HEK293 (cell line): ENCODE measurements around the gene ZNF345.
A peak's percentile ranks its signal among the peaks of the same experiment; 100 is the strongest.

Experiments
- CTCF ChIA-PET: fragments of 350-600 bp; formaldehyde crosslinking; extraction: SDS; loops from one replicate; lab custom pipeline; 2021; ENCODE audit warnings: antibody characterized with exemption; lab: Yijun Ruan, JAX
- POLR2A ChIA-PET: fragments of 300-600 bp; formaldehyde crosslinking; extraction: SDS; loops from one replicate; lab custom pipeline; 2020; ENCODE audit warnings: antibody characterized with exemption, inconsistent platforms; lab: Yijun Ruan, JAX
- H3K27ac ChIP-seq: fragments of 200-500 bp; sonication (Bioruptor generic); 2 replicates; pipeline ENCODE4 v1.5.1; 2014; ENCODE audit warnings: low read depth, low read length, control low read depth, inconsistent platforms; ENCODE audit errors: extremely low read depth
- H3K36me3 ChIP-seq, 2 experiments: fragments of 200-500 bp in 1 of 2; sonication (Bioruptor generic) in 1 of 2; 1 replicate in 1 of 2; 2 replicates in 1 of 2; pipeline ENCODE4 v1.5.1; 2014 to 2017; ENCODE audit warnings: inconsistent platforms in 2 of 2, low read length in 2 of 2; ENCODE audit not compliant: control insufficient read depth in 2 of 2, insufficient read depth in 1 of 2
- H3K4me1 ChIP-seq: fragments of 200-500 bp; sonication (Bioruptor generic); 2 replicates; pipeline ENCODE4 v1.5.1; 2014; ENCODE audit warnings: mild to moderate bottlenecking, low read length, inconsistent platforms; ENCODE audit not compliant: control insufficient read depth, insufficient read depth
- H3K4me3 ChIP-seq: 2 replicates; pipeline ENCODE4 v1.5.1; 2011; ENCODE audit warnings: low read depth, mild to moderate bottlenecking, control low read depth, low read length, moderate library complexity
- H3K9me3 ChIP-seq: fragments of 200-500 bp; sonication (Bioruptor generic); 2 replicates; pipeline ENCODE4 v1.5.1; 2014; ENCODE audit warnings: low read depth, low read length, inconsistent platforms; ENCODE audit not compliant: control insufficient read depth, insufficient read depth
- ZNF184 ChIP-seq: fragments of 450-650 bp; IDR thresholded peaks from 2 replicates; pipeline ENCODE4 v1.5.1; 2018; ENCODE audit warnings: missing biosample characterization, mild to moderate bottlenecking, missing genetic modification characterization
- ZNF433 ChIP-seq: fragments of 450-650 bp; formaldehyde crosslinking; IDR thresholded peaks from 2 replicates; pipeline ENCODE4 v1.5.1; 2016; ENCODE audit warnings: missing biosample characterization, missing genetic modification characterization, low read depth
- ZNF664 ChIP-seq: fragments of 450-650 bp; formaldehyde crosslinking; IDR thresholded peaks from 2 replicates; pipeline ENCODE4 v1.5.1; 2016; ENCODE audit warnings: missing biosample characterization, missing genetic modification characterization
- TF ChIP-seq, protein P1 (sequence below): fragments of 450-650 bp; IDR thresholded peaks from 2 replicates; pipeline ENCODE4 v1.5.1; 2018; ENCODE audit warnings: missing biosample characterization, missing genetic modification characterization
- TF ChIP-seq, protein P2 (sequence below): fragments of 450-650 bp; formaldehyde crosslinking; IDR thresholded peaks from 2 replicates; pipeline ENCODE4 v1.5.1; 2017; ENCODE audit warnings: missing biosample characterization, missing genetic modification characterization

The ZNF345 gene

GRCh38 chr19:36916991-36917390, 66.3 kb downstream of the ZNF345 start:
- Histone ChIP-seq H3K4me3 (peak overlapping the region; percentile 48), H3K4me1 (0 out of 2 replicates have a peak, but pooled peaks cover 3% of the 10 kb centered on the region), H3K27ac (peak overlapping the region; percentile 88), H3K36me3 (peaks cover 68 to 69% of the 10 kb centered on the region in 2 experiments)
- CTCF ChIA-PET, result interaction anchor here (0.7 to 1.0 kb wide), 4 partner anchors 18 to 194 kb away, joined by 3 read pairs; no protein-coding TSS in a partner anchor
- TF ChIP-seq ZNF433 (tag by site-specific recombination) (0 out of 2 replicates have a peak, but pooled peaks have one; percentile 1), ZNF184 (tag by site-specific recombination) (no peak)
- TF ChIP-seq, all 188 proteins: peak for 1
- peaks cover 18% of the 10 kb centered on the region for H3K9me3 ChIP-seq
- POLR2A ChIA-PET, result interaction anchor here (1.0 kb wide), 1 partner anchor 66 kb away, joined by 3 read pairs; the partner anchor contains the start of gene ZNF345

DNA sequence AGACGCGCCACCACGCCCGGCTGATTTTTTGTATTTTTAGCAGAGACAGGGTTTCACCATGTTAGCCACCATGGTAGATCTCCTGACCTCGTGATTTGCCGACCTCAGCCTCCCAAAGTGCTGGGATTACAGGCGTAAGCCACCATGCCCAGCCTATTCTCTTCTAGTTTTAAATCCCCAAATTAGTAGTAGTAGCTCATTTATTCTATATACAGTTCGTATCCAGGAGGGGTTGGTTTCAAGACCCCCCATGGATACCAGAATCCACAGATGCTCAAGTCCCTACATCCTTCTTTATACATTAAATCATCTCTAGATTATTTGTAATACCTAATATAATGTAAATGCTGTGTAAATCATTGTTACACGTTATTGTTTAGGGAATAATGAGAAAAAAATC, 67.4 kb downstream of the ZNF345 start:
- Histone ChIP-seq H3K9me3 (peaks cover 15% of the 10 kb centered on the region), H3K36me3 (peaks cover 62 to 68% of the 10 kb centered on the region in 2 experiments), H3K27ac (no peak overlapping the region), H3K4me3 (no peak overlapping the region), H3K4me1 (0 out of 2 replicates have a peak, but pooled peaks cover 3% of the 10 kb centered on the region)
- ChIA-PET CTCF (no interaction called here), POLR2A (no interaction called here)
- TF ChIP-seq ZNF664 (tag by site-specific recombination), result peak; percentile 57; the same call in 1 of the 2 replicates
- TF ChIP-seq, protein P1, sequence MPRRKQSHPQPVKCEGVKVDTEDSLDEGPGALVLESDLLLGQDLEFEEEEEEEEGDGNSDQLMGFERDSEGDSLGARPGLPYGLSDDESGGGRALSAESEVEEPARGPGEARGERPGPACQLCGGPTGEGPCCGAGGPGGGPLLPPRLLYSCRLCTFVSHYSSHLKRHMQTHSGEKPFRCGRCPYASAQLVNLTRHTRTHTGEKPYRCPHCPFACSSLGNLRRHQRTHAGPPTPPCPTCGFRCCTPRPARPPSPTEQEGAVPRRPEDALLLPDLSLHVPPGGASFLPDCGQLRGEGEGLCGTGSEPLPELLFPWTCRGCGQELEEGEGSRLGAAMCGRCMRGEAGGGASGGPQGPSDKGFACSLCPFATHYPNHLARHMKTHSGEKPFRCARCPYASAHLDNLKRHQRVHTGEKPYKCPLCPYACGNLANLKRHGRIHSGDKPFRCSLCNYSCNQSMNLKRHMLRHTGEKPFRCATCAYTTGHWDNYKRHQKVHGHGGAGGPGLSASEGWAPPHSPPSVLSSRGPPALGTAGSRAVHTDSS, result no peak
- TF ChIP-seq, protein P2, sequence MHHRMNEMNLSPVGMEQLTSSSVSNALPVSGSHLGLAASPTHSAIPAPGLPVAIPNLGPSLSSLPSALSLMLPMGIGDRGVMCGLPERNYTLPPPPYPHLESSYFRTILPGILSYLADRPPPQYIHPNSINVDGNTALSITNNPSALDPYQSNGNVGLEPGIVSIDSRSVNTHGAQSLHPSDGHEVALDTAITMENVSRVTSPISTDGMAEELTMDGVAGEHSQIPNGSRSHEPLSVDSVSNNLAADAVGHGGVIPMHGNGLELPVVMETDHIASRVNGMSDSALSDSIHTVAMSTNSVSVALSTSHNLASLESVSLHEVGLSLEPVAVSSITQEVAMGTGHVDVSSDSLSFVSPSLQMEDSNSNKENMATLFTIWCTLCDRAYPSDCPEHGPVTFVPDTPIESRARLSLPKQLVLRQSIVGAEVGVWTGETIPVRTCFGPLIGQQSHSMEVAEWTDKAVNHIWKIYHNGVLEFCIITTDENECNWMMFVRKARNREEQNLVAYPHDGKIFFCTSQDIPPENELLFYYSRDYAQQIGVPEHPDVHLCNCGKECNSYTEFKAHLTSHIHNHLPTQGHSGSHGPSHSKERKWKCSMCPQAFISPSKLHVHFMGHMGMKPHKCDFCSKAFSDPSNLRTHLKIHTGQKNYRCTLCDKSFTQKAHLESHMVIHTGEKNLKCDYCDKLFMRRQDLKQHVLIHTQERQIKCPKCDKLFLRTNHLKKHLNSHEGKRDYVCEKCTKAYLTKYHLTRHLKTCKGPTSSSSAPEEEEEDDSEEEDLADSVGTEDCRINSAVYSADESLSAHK, result peak; percentile 58
